Left cardiac atrium (tissue), 4 donors: ENCODE results near the gene RMDN2. TPM values are rescaled to one million over a fixed set of nuclear protein-coding genes. Genes with fewer than 3 reads are reported as not detected.

Source experiments
- ATAC-seq, 2 donors: fragments of 200-7000 bp; cut with Tn5 transposase; one replicate each; pipeline ENCODE4 v1.9.1; 2020; ENCODE audit warnings: mild to moderate bottlenecking in 2 of 2, moderate library complexity in 2 of 2
- DNase-seq: peaks from one replicate; pipeline ENCODE4 v3.0.0-alpha.2; 2020
- intact Hi-C, 2 donors: fragments of 100-400 bp; cut with DNase I; formaldehyde crosslinking; loops; one replicate each; pipeline versions ENCODE4 v1.14.1 to v1.15.1; 2022 to 2023
- total RNA-seq, 2 donors: library from RNA; stranded (reverse); fragmentation: NEBNext Ultra II Directional; extraction: Animal tissue kit (Norgen Biotek cat#: 25700); gene quantifications; one replicate each; pipeline ENCODE4 v1.2.1, GENCODE V29; 2021
- donor health status: DM: no; HTN: yes; CAD: no.
- donor health status: DM: no; HTN: yes; CAD: no; lungs with severe emphysema.
- donor health status: DM: yes; HTN: yes; CAD: no.
- donor health status: Dilated cardiomyopathy.

RMDN2 gene
- total RNA-seq, 2 donors from 2014 or later, result 4.6 to 5.8 TPM

DNA sequence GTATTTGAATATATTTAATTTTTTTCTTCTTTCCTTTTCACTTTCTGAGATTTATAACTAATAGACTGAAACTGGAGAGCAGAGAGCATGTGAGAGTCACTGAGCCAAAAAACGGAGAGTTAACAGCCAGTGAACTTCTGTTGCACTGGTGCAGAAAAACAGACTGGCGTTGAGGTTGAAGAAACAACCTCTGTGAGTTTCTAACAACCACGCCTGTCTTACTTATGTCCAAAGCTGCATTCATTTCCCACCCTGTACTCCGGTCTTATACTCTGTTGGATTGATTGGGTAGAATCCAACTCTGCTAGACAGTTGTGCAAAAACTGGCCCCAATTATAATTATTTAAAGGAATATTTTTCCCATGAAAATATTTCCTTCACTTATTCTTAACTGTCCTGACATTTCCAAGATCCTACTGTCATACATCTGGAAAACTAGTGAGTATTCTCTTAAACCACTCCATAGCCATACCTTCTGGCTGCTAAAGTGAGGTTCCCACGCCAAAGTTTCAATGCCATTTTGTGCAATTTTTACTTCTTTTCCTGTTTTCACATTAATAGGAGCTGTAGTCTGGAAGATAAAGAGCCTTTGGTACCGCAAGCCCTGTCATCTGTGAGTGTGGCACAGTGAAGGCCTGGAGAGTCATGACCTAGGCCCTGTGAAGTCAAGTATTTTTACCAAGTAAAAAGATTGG lies 141.5 kb downstream of the RMDN2 start:
- ATAC-seq (peak in 1 of 2 donors; percentile 8), DNase-seq (no peak)
- intact Hi-C loops, result no loop called here

Other genes starting within 250 kb of the RMDN2 start
- 100 to 1,000 TPM in 1 of 2 donors, 10 to 100 TPM in 1; 46.1 to 115 TPM for gene CYP1B1, start 150.9 kb downstream of the RMDN2 start, total RNA-seq